IPS-15b (cell line): ENCODE measurements around the gene CALML5.

ENCODE experiments used
- H3K27me3 ChIP-seq: one replicate; pipeline ENCODE4 v1.6.1; 2013; ENCODE audit warnings: low read length; ENCODE audit not compliant: control insufficient read depth, insufficient read depth
- H3K36me3 ChIP-seq: one replicate; pipeline ENCODE4 v1.6.1; 2013; ENCODE audit warnings: low read length; ENCODE audit not compliant: control insufficient read depth, insufficient read depth
- H3K4me1 ChIP-seq: one replicate; pipeline ENCODE4 v1.6.1; 2013; ENCODE audit warnings: mild to moderate bottlenecking, low read length; ENCODE audit not compliant: control insufficient read depth, insufficient read depth
- H3K4me3 ChIP-seq: one replicate; pipeline ENCODE4 v1.5.1; 2013; ENCODE audit warnings: low read depth, low read length
- H3K9ac ChIP-seq: one replicate; pipeline ENCODE4 v1.6.1; 2013; ENCODE audit warnings: low read depth, mild to moderate bottlenecking, low read length
- H3K9me3 ChIP-seq: one replicate; pipeline ENCODE4 v1.6.1; 2013; ENCODE audit warnings: mild to moderate bottlenecking, low read length; ENCODE audit not compliant: control insufficient read depth, insufficient read depth

CALML5 gene

GRCh38 chr10:5540080-5540479 lies 40.7 kb upstream of the CALML5 start:
- H3K4me1 ChIP-seq, result no peaks in the 10 kb centered on the region
- H3K36me3 ChIP-seq, result no peaks in the 10 kb centered on the region
- H3K4me3 ChIP-seq, result no peak overlapping the region
- H3K9ac ChIP-seq, result no peak overlapping the region
- no peaks in the 10 kb centered on the region for H3K9me3 ChIP-seq
- no peaks in the 10 kb centered on the region for H3K27me3 ChIP-seq

GRCh38 chr10:5538892-5539651 lies 39.7 kb upstream of the CALML5 start:
- H3K9ac ChIP-seq, result no peak overlapping the region
- H3K4me3 ChIP-seq, result no peak overlapping the region
- H3K36me3 ChIP-seq, result no peaks in the 10 kb centered on the region
- no peaks in the 10 kb centered on the region for H3K9me3 ChIP-seq
- H3K27me3 ChIP-seq, result no peaks in the 10 kb centered on the region
- H3K4me1 ChIP-seq, result no peaks in the 10 kb centered on the region

- no peak overlapping the region for H3K9ac ChIP-seq
- H3K4me1 ChIP-seq, result no peaks in the 10 kb centered on the region
- no peak overlapping the region for H3K4me3 ChIP-seq
- H3K9me3 ChIP-seq, result no peaks in the 10 kb centered on the region
- H3K27me3 ChIP-seq, result no peaks in the 10 kb centered on the region
- no peaks in the 10 kb centered on the region for H3K36me3 ChIP-seq
Measured at GRCh38 chr10:5538446-5538845, 39.1 kb upstream of the CALML5 start.

GRCh38 chr10:5537684-5538083 lies 38.3 kb upstream of the CALML5 start:
- H3K4me1 ChIP-seq, result no peaks in the 10 kb centered on the region
- no peak overlapping the region for H3K9ac ChIP-seq
- no peak overlapping the region for H3K4me3 ChIP-seq
- no peaks in the 10 kb centered on the region for H3K27me3 ChIP-seq
- no peaks in the 10 kb centered on the region for H3K9me3 ChIP-seq
- H3K36me3 ChIP-seq, result no peaks in the 10 kb centered on the region

GRCh38 chr10:5536486-5537081 lies 37.2 kb upstream of the CALML5 start:
- Histone ChIP-seq H3K27me3 (no peaks in the 10 kb centered on the region), H3K36me3 (no peaks in the 10 kb centered on the region), H3K9ac (no peak overlapping the region), H3K9me3 (no peaks in the 10 kb centered on the region), H3K4me3 (no peak overlapping the region), H3K4me1 (no peaks in the 10 kb centered on the region)

- H3K4me3 ChIP-seq, result no peak overlapping the region
- no peaks in the 10 kb centered on the region for H3K4me1 ChIP-seq
- no peaks in the 10 kb centered on the region for H3K9me3 ChIP-seq
- no peak overlapping the region for H3K9ac ChIP-seq
- H3K27me3 ChIP-seq, result no peaks in the 10 kb centered on the region
- no peaks in the 10 kb centered on the region for H3K36me3 ChIP-seq
Measured at GRCh38 chr10:5534880-5535856, 35.8 kb upstream of the CALML5 start.

- no peak overlapping the region for H3K9ac ChIP-seq
- no peaks in the 10 kb centered on the region for H3K27me3 ChIP-seq
- no peaks in the 10 kb centered on the region for H3K36me3 ChIP-seq
- no peaks in the 10 kb centered on the region for H3K9me3 ChIP-seq
- no peaks in the 10 kb centered on the region for H3K4me1 ChIP-seq
- H3K4me3 ChIP-seq, result no peak overlapping the region
Measured at GRCh38 chr10:5534051-5534821, 34.9 kb upstream of the CALML5 start.

- H3K36me3 ChIP-seq, result no peaks in the 10 kb centered on the region
- H3K9me3 ChIP-seq, result no peaks in the 10 kb centered on the region
- H3K4me1 ChIP-seq, result no peaks in the 10 kb centered on the region
- H3K9ac ChIP-seq, result no peak overlapping the region
- no peak overlapping the region for H3K4me3 ChIP-seq
- H3K27me3 ChIP-seq, result no peaks in the 10 kb centered on the region
Measured at GRCh38 chr10:5533098-5533731, 33.8 kb upstream of the CALML5 start.

- Histone ChIP-seq H3K36me3 (no peaks in the 10 kb centered on the region), H3K4me1 (no peaks in the 10 kb centered on the region)
Measured at GRCh38 chr10:5532618-5533097, 33.3 kb upstream of the CALML5 start.

GRCh38 chr10:5532307-5532605 lies 32.9 kb upstream of the CALML5 start:
- Histone ChIP-seq H3K9ac (no peak overlapping the region), H3K4me3 (no peak overlapping the region), H3K4me1 (no peaks in the 10 kb centered on the region), H3K9me3 (no peaks in the 10 kb centered on the region), H3K36me3 (no peaks in the 10 kb centered on the region), H3K27me3 (no peaks in the 10 kb centered on the region)

More at GRCh38 chr10:5532618-5533097, 33.3 kb upstream of the CALML5 start:
- Histone ChIP-seq H3K27me3 (no peaks in the 10 kb centered on the region), H3K4me3 (no peak overlapping the region), H3K9ac (no peak overlapping the region), H3K9me3 (no peaks in the 10 kb centered on the region)
